Activated T-cell treated with anti-CD3 and anti-CD28 coated beads, Interleukin-2, amount 50 U/mL, for 24 hours (primary cell): ENCODE data around the gene CEACAM21.
A peak's percentile ranks its signal among the peaks of the same experiment; 100 is the strongest.

Experiments
- DNase-seq: peaks from one replicate; pipeline ENCODE4 v3.0.0-alpha.2; 2020
- H3K27ac Mint-ChIP-seq: 2 replicates; pipeline ENCODE4 v1.8.0; 2020; ENCODE audit warnings: mild to moderate bottlenecking, mixed read lengths
- H3K27me3 Mint-ChIP-seq: 2 replicates; pipeline ENCODE4 v1.8.0; 2020; ENCODE audit warnings: mixed read lengths
- H3K36me3 Mint-ChIP-seq: 2 replicates; pipeline ENCODE4 v1.8.0; 2020; ENCODE audit warnings: low read depth, mixed read lengths
- H3K4me1 Mint-ChIP-seq: 2 replicates; pipeline ENCODE4 v1.8.0; 2020; ENCODE audit warnings: low read depth, mixed read lengths
- H3K4me3 Mint-ChIP-seq: 2 replicates; pipeline ENCODE4 v1.8.0; 2020; ENCODE audit warnings: mild to moderate bottlenecking, moderate library complexity, mixed read lengths
- H3K9me3 Mint-ChIP-seq: 2 replicates; pipeline ENCODE4 v1.8.0; 2020; ENCODE audit warnings: mixed read lengths

Gene CEACAM21

DNA sequence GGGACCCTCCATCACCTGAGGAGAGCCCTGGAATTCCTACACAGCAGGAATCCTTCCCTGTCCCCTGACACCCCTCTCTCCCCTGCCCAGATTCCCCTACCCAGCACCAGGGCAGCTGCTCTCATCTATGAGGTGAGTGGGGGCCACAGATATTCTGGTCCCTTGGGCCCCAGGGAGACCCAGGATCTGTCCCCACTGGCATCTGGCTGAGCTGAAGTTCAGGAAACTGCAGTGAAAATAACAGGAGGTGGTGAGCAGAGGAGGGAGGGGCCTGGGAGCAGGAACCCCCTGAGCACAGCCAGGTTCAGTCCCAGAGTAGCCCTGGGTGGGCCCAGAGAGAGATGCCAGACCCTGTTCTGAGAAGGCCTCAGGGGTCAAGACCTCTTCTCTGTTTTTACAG is 10.1 kb downstream of the CEACAM21 start:
- H3K4me1 Mint-ChIP-seq, result no peaks in the 10 kb centered on the region
- H3K36me3 Mint-ChIP-seq, result peaks cover 62% of the 10 kb centered on the region
- H3K4me3 Mint-ChIP-seq, result no peak overlapping the region
- no peak for DNase-seq
- H3K9me3 Mint-ChIP-seq, result peaks cover 18% of the 10 kb centered on the region
- no peak overlapping the region for H3K27ac Mint-ChIP-seq
- no peaks in the 10 kb centered on the region for H3K27me3 Mint-ChIP-seq

DNA sequence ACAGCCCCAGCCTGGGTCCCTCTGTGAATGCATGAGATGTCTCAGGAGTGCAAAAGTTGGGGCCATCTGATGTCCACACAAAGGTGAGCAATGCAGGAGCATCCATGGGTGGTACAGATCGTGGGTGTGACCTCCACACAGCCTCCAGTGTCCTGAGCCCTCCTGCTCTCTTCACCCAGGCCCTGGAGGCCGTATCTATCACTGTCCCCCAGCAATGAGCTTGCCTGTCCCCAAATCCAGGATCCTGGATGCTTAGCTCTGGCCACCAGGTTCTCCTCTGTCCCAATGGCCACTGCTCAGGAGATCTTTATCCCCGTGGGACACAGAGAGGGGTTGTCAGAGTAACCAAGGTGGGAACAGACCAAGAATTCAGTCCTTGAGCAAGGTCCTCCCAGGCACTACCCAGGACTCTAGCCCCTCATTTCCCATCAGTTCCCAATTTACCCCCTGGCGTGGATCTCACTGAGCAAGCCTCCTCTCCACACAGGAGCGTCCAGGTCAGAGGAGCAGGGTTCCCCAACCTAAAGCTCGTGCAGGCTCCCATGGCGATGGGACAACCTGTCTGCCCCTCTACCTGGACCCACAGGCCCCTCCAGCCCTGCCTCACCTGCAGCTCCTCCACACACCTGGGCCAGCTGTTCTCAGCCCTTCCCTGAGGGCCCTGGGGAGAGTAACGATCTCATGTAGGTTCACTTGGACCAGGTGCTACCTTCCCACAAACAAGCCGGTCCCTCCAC is 11.3 kb downstream of the CEACAM21 start:
- H3K36me3 Mint-ChIP-seq, result peaks cover 50% of the 10 kb centered on the region

DNA sequence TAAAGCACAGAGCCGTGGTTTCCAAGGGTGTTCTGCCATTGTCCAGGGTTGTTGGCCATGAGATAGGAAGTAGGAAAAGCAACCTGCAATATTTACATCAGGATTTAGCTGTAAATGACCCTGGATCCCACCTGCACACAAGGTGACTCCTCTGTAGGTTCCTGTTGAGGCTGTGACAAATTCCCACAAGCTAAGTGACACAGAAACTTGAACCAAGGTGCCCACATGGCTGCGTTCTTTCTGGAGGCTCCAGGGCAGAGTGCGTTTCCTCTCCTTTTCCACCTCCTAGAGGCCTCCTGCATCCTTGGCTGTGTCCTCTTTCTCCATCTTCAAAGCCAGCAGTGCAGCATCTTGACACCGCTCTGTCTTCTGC is 11.9 kb downstream of the CEACAM21 start:
- Mint-ChIP-seq H3K36me3 (peaks cover 44% of the 10 kb centered on the region), H3K4me3 (no peak overlapping the region), H3K9me3 (peaks cover 7% of the 10 kb centered on the region), H3K27me3 (no peaks in the 10 kb centered on the region), H3K4me1 (no peaks in the 10 kb centered on the region), H3K27ac (no peak overlapping the region)
- DNase-seq, result no peak

More for the DNA sequence above, 11.3 kb downstream of the CEACAM21 start:
- H3K4me1 Mint-ChIP-seq, result no peaks in the 10 kb centered on the region
- H3K27ac Mint-ChIP-seq, result no peak overlapping the region
- no peak for DNase-seq
- no peaks in the 10 kb centered on the region for H3K27me3 Mint-ChIP-seq
- H3K4me3 Mint-ChIP-seq, result no peak overlapping the region
- H3K9me3 Mint-ChIP-seq, result peaks cover 9% of the 10 kb centered on the region

DNA sequence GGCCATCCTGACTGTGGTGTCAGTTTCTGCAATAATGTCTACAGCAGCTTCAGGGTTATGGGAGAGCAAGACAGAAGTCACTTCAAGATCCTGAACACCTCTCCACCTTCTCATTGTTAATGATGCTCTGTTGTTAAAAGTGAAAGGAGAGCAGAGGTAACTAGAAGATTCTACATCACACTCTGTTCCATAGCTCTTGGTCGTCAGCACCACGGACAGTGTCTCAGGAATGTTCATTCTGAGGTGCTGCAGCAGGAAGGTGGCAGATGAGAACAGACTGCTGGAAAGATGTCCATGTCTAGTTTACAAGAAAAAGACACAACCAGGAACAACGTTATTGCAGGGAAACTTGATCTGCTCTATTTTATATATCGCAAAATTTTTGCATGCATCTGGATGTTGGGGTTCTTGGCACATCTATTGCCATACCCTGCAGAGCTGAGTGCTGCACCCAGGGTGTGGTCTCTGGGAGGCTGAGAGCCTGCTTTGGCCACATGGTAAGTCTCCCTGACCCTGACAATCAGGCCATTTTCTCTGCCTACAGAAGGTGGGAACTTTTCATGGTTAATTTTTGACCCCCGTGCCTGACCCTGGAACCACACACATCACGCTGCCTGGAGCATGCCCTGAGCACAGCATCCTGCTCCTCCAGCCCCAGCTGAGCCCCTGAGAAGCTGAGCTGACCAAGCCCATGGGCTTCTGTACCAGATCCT is 12.7 kb downstream of the CEACAM21 start:
- DNase-seq, result no peak

DNA sequence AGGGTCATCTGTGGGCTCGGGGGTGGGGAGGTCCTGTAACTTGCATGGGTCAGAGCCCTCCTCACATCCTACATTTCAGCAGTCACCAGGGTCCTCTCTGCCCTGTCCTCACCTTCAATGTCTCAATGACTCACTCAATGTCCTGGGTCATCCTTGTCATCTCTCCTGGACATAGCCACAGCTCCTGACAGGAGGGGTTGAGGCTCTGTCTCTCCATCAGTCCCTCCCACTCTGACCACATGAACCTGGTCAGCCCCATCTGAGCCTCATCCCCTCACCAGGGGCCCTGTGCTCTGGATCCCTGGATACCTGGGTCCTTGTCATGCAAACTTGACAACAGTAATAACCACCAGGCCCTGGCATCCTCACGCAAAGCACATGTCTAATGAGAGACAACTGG is 13.4 kb downstream of the CEACAM21 start:
- H3K4me1 Mint-ChIP-seq, result no peaks in the 10 kb centered on the region
- peaks cover 30% of the 10 kb centered on the region for H3K36me3 Mint-ChIP-seq
- no peak overlapping the region for H3K27ac Mint-ChIP-seq
- no peak for DNase-seq
- H3K27me3 Mint-ChIP-seq, result no peaks in the 10 kb centered on the region
- no peaks in the 10 kb centered on the region for H3K9me3 Mint-ChIP-seq
- no peak overlapping the region for H3K4me3 Mint-ChIP-seq

More for the DNA sequence above, 12.7 kb downstream of the CEACAM21 start:
- no peaks in the 10 kb centered on the region for H3K27me3 Mint-ChIP-seq
- H3K27ac Mint-ChIP-seq, result no peak overlapping the region
- H3K4me1 Mint-ChIP-seq, result no peaks in the 10 kb centered on the region
- H3K4me3 Mint-ChIP-seq, result no peak overlapping the region
- peaks cover 36% of the 10 kb centered on the region for H3K36me3 Mint-ChIP-seq
- no peaks in the 10 kb centered on the region for H3K9me3 Mint-ChIP-seq

DNA sequence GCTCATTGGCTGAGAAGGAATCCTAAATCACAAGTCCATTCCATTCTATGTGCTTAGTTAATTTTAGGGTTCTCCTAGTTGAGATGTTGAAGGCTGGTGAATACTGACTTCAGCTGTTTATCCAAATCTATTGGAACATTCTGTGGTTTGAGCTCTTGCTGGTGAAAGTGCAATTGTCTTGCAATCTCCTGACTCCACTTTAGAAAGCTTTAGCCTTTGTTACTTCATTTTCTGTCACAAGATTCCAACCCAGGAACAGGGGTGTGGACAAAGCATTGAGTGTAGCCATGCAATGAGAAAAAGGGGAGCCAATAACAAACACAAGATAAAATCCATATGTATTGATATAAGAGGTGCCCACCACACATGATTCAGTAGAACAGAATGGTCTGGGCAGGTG is 15.0 kb downstream of the CEACAM21 start:
- Mint-ChIP-seq H3K27me3 (peaks cover 4% of the 10 kb centered on the region), H3K4me1 (peaks cover 6% of the 10 kb centered on the region), H3K4me3 (no peak overlapping the region), H3K9me3 (no peaks in the 10 kb centered on the region), H3K27ac (no peak overlapping the region), H3K36me3 (peaks cover 15% of the 10 kb centered on the region)
- DNase-seq, result no peak

DNA sequence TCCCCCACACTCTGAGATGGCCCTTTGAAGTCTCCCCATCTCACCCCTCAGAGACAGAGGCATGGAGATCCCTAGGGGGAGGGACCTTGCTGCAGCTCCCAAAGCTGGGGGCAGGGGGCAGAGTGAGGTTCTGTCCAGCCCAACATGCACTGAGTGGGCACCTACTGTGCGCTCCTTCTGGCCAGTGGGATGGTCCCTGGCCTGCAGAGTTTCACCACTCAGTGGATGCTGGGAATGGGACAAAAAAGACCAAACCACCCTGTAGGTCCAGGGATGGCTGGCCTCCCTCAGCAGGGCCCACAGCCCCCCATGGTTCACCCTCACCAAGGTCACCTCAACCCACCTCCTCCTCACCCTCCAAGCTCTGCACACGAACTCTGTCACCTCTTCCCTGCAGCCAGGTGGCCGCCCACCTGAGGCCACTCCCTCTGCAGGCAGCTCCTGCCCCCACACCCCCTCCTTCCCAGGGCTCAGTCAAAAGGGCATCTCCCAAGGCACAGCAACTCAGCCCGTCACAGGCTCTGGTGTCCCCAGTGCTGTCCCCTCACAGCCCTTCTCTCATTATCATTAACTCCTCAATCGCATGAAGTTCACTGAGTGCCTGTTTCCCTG is 16.1 kb downstream of the CEACAM21 start:
- peaks cover 6% of the 10 kb centered on the region for H3K36me3 Mint-ChIP-seq
- peaks cover 13% of the 10 kb centered on the region for H3K27me3 Mint-ChIP-seq
- H3K4me3 Mint-ChIP-seq, result no peak overlapping the region
- H3K4me1 Mint-ChIP-seq, result peaks cover 6% of the 10 kb centered on the region
- DNase-seq, result no peak
- no peaks in the 10 kb centered on the region for H3K9me3 Mint-ChIP-seq
- H3K27ac Mint-ChIP-seq, result no peak overlapping the region

DNA sequence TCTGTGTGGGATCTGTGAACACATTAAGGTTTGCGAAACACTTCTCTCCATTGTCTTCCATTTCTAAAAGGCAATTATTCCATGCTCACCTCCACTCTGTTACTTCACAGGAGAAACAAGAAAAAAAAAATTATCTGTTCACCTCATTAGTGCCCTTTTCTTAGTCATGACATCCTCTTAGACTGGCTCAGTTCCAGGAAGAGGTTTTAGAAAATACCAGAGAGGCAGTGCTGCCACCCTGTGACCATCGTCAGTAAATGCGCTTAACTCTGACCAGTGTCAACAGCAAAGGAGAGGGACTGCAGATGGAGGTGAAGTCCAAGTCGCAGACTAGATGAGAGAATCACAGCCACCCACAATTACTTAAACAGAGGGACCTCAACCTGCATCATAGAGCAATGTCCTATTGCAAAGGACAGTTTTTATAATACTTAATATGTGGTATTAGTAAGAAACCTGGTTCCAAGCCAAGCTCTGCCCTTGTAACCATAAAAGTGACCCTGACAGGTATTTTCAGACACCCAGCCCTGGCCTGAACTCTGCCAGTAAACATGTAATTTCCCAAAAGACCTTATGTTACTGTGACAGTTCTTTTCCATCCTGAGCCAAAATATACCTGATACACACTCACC is 19.4 kb downstream of the CEACAM21 start:
- Mint-ChIP-seq H3K36me3 (no peaks in the 10 kb centered on the region), H3K27me3 (peaks cover 17% of the 10 kb centered on the region), H3K4me3 (no peak overlapping the region), H3K27ac (no peak overlapping the region), H3K9me3 (no peaks in the 10 kb centered on the region), H3K4me1 (peaks cover 10% of the 10 kb centered on the region)
- DNase-seq, result peak; percentile 70

DNA sequence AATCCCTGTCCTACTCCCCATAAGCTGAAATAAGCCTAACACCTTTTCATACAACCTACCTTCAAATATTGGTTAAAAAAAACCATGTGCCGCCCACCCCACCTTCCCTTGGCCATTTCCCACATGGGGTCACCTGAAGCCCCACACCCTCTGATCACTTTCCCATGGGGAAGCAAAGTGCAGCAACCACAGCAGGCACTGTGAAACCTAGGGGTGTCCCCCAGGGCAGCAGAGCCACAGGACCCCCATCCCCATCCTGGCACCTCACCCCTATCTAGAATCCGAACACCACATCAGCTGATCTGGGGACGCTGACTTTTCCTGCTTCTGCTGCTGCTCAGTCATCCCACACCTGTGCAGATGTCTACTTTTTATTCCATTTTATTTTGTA is 19.9 kb downstream of the CEACAM21 start:
- Mint-ChIP-seq H3K27me3 (peaks cover 17% of the 10 kb centered on the region), H3K36me3 (no peaks in the 10 kb centered on the region), H3K27ac (no peak overlapping the region), H3K4me3 (no peak overlapping the region), H3K4me1 (peaks cover 10% of the 10 kb centered on the region), H3K9me3 (no peaks in the 10 kb centered on the region)
- no peak for DNase-seq

DNA sequence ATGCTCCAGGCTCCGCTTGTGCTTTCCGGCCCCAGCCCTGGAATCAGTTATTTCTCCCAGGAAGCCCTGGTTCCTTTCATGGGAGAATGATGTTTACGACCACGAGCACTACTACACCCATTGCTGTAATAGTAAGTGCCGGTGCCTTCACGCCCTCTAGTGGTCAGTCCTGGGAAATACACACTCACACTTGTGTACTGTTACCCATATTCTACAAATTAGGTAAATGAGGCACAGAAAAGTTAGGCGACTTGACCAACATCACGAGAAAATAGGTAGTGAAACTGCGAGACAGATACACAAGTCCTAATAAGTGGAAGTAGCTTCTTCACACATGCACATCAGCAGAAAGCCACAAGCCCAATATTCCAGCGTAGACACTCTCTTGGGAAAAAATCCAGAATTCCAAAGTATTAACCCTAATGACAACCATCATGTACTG is 21.7 kb downstream of the CEACAM21 start:
- peak; percentile 70 for DNase-seq
- peaks cover 10% of the 10 kb centered on the region for H3K4me1 Mint-ChIP-seq
- no peaks in the 10 kb centered on the region for H3K36me3 Mint-ChIP-seq
- peaks cover 17% of the 10 kb centered on the region for H3K27me3 Mint-ChIP-seq
- no peak overlapping the region for H3K27ac Mint-ChIP-seq
- H3K4me3 Mint-ChIP-seq, result peak overlapping the region; percentile 42
- no peaks in the 10 kb centered on the region for H3K9me3 Mint-ChIP-seq

DNA sequence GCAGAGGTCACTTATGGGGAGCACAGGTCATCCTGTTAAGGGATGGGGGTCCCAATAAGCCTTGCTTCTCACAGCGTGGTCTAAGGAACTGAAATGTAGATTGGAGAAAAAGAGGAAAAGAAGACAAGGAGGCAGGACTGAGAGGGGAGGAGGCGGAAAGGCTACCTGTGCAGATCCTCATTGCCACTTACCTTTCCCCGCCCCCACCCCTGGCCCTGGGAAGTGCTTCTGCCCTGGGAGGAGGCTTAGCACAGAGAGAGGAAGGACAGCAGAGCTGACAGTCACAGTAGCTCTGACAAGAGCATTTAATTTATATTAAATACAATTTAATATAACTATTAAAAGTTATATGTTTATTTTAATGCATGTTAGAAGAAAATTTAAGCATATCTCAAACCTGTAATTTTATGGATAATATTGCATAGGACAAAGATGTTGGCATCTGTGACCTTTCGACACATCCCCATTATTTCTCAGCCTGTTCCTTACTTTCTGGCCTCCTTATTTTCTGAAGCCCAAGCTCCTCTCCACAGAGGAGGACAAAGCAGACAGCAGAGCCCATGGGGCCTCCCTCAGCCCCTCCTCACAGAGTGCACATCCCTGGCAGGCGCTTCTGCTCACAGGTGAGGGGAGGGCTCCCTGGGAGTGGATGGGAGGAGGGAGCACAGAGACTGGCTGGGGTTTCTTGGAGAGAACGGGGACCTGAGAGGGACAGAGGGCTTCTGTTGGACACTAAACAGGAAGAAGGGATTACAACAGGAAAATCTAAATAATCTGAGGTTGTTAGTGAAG is 23.4 kb downstream of the CEACAM21 start:
- H3K27ac Mint-ChIP-seq, result no peak overlapping the region
- no peaks in the 10 kb centered on the region for H3K9me3 Mint-ChIP-seq
- no peaks in the 10 kb centered on the region for H3K36me3 Mint-ChIP-seq
- peaks cover 17% of the 10 kb centered on the region for H3K27me3 Mint-ChIP-seq
- peaks cover 10% of the 10 kb centered on the region for H3K4me1 Mint-ChIP-seq
- no peak for DNase-seq
- H3K4me3 Mint-ChIP-seq, result no peak overlapping the region

DNA sequence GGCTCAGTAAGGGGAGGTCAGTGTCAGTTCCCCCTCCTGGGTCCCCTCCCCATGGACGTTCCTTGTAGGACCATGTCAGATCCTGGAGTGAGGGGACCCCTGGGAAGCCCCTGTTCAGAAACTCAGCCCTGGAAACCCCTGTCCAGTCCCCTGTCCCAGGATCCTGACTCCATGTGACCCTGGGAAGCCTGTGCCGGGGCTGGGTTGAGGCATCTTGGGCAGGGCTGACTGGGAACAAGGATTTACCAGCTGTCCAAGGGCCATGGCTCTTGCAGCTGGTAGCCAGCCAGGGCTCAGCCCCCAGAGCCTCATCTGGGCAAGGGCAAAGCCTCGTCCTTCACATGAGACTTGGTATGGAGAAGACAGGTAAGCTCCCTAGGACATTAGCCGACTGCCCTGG is 25.8 kb downstream of the CEACAM21 start:
- no peaks in the 10 kb centered on the region for H3K9me3 Mint-ChIP-seq
- DNase-seq, result no peak
- H3K4me1 Mint-ChIP-seq, result peaks cover 4% of the 10 kb centered on the region
- peaks cover 7% of the 10 kb centered on the region for H3K27me3 Mint-ChIP-seq
- no peak overlapping the region for H3K4me3 Mint-ChIP-seq
- H3K36me3 Mint-ChIP-seq, result no peaks in the 10 kb centered on the region
- no peak overlapping the region for H3K27ac Mint-ChIP-seq

DNA sequence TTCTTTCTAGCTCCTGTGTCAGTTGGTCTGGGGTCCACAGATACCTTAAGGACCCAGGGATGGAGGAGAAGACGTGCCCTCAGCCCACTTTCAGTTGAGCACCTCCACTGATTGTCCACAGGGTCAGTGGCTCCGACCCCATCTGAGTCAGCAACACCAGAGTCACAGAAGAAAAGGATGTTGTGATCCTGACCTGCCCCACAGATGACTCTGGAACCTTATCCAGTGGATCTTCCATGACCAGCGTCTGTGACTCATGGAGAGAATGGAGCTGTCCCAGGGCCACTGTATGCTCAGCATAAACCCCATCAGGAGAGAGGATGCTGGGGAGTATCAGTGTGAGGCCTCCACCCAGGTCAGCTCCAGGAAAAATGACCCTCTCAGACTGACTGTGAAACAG is 28.9 kb downstream of the CEACAM21 start:
- Mint-ChIP-seq H3K4me3 (no peak overlapping the region), H3K9me3 (no peaks in the 10 kb centered on the region), H3K36me3 (no peaks in the 10 kb centered on the region), H3K27me3 (peaks cover 3% of the 10 kb centered on the region), H3K27ac (no peak overlapping the region), H3K4me1 (no peaks in the 10 kb centered on the region)
- DNase-seq, result no peak

DNA sequence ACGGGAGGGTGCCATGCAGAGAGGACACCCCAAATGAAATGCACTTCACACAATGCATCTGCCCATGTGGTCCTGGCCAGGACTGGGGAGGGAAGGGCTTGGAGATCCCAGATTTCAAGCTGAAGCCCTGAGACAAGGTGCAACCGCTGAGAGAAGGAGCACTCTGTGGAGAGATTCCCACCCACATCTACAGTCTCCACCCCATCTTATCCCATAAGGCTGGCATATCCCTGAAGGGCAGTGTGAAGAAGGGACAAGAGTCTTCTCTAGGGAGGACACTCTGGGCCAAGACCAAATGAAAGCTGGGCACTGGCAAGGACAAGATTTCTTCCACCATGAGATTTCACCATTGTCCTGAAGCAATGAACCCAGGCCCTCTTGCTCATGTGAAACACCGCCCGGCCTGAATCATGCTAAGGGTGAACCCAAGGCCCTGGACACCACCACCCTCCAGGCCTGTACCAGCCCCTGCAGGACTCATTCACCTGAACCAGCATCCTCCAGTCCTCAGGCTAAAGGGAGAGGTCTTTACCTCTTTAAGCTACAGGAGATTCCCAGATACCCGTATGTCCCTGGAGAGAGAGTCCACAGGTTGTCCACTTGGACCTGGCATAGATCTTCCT is 30.4 kb downstream of the CEACAM21 start:
- H3K27me3 Mint-ChIP-seq, result peaks cover 3% of the 10 kb centered on the region
- no peak for DNase-seq
- H3K4me1 Mint-ChIP-seq, result no peaks in the 10 kb centered on the region
- no peak overlapping the region for H3K27ac Mint-ChIP-seq
- H3K4me3 Mint-ChIP-seq, result no peak overlapping the region
- H3K9me3 Mint-ChIP-seq, result no peaks in the 10 kb centered on the region
- H3K36me3 Mint-ChIP-seq, result no peaks in the 10 kb centered on the region
